Suprapubic skin (tissue), 4 donors: ENCODE measurements around the gene KCTD21.

ENCODE experiments used
- EP300 ChIP-seq: sonication (generic); formaldehyde crosslinking; IDR thresholded peaks from one replicate; pipeline ENCODE4 v1.6.1; 2017; ENCODE audit warnings: antibody characterized with exemption
- POLR2A ChIP-seq, 2 donors: fragments of 450-650 bp; IDR thresholded peaks; one replicate each; pipeline ENCODE4 v1.6.1; 2017; ENCODE audit warnings: antibody characterized with exemption in 2 of 2, mild to moderate bottlenecking in 2 of 2, moderate library complexity in 2 of 2
- POLR2AphosphoS5 ChIP-seq, 3 donors: sonication (generic); formaldehyde crosslinking; IDR thresholded peaks; one replicate each; pipeline ENCODE4 v1.6.1; 2017; ENCODE audit warnings: antibody characterized with exemption in 3 of 3
- TF ChIP-seq, protein P1 (sequence below), 2 donors: fragments of 200-600 bp in 1 of 2; fragments of 450-650 bp in 1 of 2; sonication (generic) in 1 of 2; IDR thresholded peaks; one replicate each; pipeline ENCODE4 v1.5.1; 2016 to 2019; ENCODE audit warnings: antibody characterized with exemption in 2 of 2, mild to moderate bottlenecking in 1 of 2, moderate library complexity in 1 of 2

DNA sequence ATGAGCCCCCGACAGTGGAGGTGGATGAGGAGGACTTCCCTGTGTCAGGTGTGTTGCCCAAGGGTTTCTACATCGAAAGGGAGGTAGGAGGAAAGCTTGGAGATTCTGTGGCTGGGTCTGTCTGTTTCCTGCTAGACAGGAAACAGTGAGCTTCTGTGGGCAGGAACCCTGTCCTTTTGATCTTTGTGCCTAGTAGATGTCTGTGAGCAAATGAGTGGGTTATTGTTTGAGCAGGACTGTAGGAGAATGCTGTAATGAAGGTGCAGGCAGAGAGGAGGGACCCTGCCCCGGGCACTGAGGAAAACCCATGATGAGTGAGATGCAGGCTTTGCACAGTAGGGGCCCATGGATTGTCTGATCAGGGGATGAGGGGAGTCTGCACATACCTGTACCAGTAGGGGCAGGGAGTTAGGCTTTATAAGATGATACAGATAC is 14.3 kb upstream of the KCTD21 start:
- TF ChIP-seq, protein P1, sequence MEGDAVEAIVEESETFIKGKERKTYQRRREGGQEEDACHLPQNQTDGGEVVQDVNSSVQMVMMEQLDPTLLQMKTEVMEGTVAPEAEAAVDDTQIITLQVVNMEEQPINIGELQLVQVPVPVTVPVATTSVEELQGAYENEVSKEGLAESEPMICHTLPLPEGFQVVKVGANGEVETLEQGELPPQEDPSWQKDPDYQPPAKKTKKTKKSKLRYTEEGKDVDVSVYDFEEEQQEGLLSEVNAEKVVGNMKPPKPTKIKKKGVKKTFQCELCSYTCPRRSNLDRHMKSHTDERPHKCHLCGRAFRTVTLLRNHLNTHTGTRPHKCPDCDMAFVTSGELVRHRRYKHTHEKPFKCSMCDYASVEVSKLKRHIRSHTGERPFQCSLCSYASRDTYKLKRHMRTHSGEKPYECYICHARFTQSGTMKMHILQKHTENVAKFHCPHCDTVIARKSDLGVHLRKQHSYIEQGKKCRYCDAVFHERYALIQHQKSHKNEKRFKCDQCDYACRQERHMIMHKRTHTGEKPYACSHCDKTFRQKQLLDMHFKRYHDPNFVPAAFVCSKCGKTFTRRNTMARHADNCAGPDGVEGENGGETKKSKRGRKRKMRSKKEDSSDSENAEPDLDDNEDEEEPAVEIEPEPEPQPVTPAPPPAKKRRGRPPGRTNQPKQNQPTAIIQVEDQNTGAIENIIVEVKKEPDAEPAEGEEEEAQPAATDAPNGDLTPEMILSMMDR (IDR thresholded peaks at IDR 0.05): no peak
- TF ChIP-seq POLR2AphosphoS5 (IDR thresholded peaks at IDR 0.05): no peak
- no peak for TF ChIP-seq EP300
- TF ChIP-seq POLR2A (IDR thresholded peaks at IDR 0.05): no peak
